MCF 10A (cell line): ENCODE measurements around the gene WNT7A. TPM values are rescaled to one million over a fixed set of nuclear protein-coding genes. Genes with fewer than 3 reads are reported as not detected.
"Not testable (repeated sequence)": the region's sequence is repeated elsewhere in the genome, so short reads cannot be mapped to it uniquely, and the experiment has no call there.

ENCODE experiments used
- Bru-seq: library from RNA; stranded (reverse); fragments of 400-500 nt; gene quantifications from one replicate; lab custom pipeline; 2021; lab: Mats Ljungman, UMichigan
- BruChase-seq, 2 experiments: library from RNA; stranded (reverse); fragments of 400-500 nt; gene quantifications; one replicate each; lab custom pipeline; 2021; lab: Mats Ljungman, UMichigan
- BruUV-seq: library from RNA; stranded (reverse); fragments of 400-500 nt; replicated peaks from 2 replicates; lab custom pipeline; 2021; lab: Mats Ljungman, UMichigan
- CTCF ChIA-PET: fragments of 300-600 bp; sonication (Branson Sonifier 250); formaldehyde crosslinking; extraction: SDS; loops from one replicate; lab custom pipeline; 2021; ENCODE audit warnings: antibody characterized with exemption, inconsistent platforms; lab: Yijun Ruan, JAX
- POLR2A ChIA-PET: fragments of 300-600, 350-650 bp; sonication (Branson Sonifier 250); formaldehyde crosslinking; extraction: SDS; loops from one replicate; lab custom pipeline; 2020; ENCODE audit warnings: antibody characterized with exemption, inconsistent platforms; lab: Yijun Ruan, JAX
- DNase-seq: peaks from one replicate; pipeline ENCODE4 v3.0.0-alpha.2; 2018; ENCODE audit not compliant: unreplicated experiment
- H3K27ac Mint-ChIP-seq: one replicate; pipeline ENCODE4 v1.8.0; 2022; ENCODE audit warnings: mild to moderate bottlenecking, low read depth, mixed read lengths; ENCODE audit not compliant: unreplicated experiment
- H3K27me3 Mint-ChIP-seq: one replicate; pipeline ENCODE4 v1.8.0; 2022; ENCODE audit warnings: mixed read lengths; ENCODE audit not compliant: insufficient read depth, unreplicated experiment
- H3K36me3 Mint-ChIP-seq: one replicate; pipeline ENCODE4 v1.8.0; 2022; ENCODE audit warnings: mild to moderate bottlenecking, moderate library complexity, mixed read lengths; ENCODE audit not compliant: insufficient read depth, unreplicated experiment
- H3K4me1 Mint-ChIP-seq: one replicate; pipeline ENCODE4 v1.8.0; 2022; ENCODE audit warnings: mixed read lengths; ENCODE audit not compliant: insufficient read depth, unreplicated experiment
- H3K4me3 Mint-ChIP-seq: one replicate; pipeline ENCODE4 v1.8.0; 2022; ENCODE audit warnings: mild to moderate bottlenecking, moderate library complexity, mixed read lengths; ENCODE audit not compliant: unreplicated experiment
- H3K9me3 Mint-ChIP-seq: one replicate; pipeline ENCODE4 v1.8.0; 2022; ENCODE audit warnings: mixed read lengths; ENCODE audit not compliant: unreplicated experiment
- CTCF ChIP-seq: fragments of 200-600 bp; IDR thresholded peaks from one replicate; pipeline ENCODE4 v1.8.0; 2022; ENCODE audit warnings: antibody characterized with exemption, mild to moderate bottlenecking; ENCODE audit not compliant: unreplicated experiment
- intact Hi-C: fragments of 100-400 bp; cut with micrococcal nuclease; formaldehyde crosslinking; loops from 2 replicates; pipeline ENCODE4 v1.14.1; 2022
- long read RNA-seq: library from polyadenylated mRNA; stranded (forward); transcript quantifications from one replicate; pipeline ENCODE4 v2.0.0, GENCODE V29; 2022
- total RNA-seq: library from RNA; stranded (reverse); gene quantifications from 2 replicates; pipeline ENCODE4 v1.2.3, GENCODE V29; 2022

Gene WNT7A
- total RNA-seq (0.47 and 0.61 TPM in 2 replicates), Bru-seq, nascent RNA (percentile 19 among the genes with signal in this experiment), BruChase-seq, experiment 1, labeled RNA remaining after a 6-hour chase (percentile 13 among the genes with signal in this experiment), BruChase-seq, experiment 2, labeled RNA remaining after a 2-hour chase (percentile 24 among the genes with signal in this experiment)
- long read RNA-seq, full-length matches to known transcripts = 2 of 2 reads
- long read RNA-seq, partial matches to known transcripts = 0 of 2 reads
- long read RNA-seq, other reads (novel, unspliced or antisense) = 0 of 2 reads

GRCh38 chr3:13879946-13880810, at the start of gene WNT7A:
Gene WNT7A, minus strand, starts transcription at chr3:13880071. Its CDS starts 255 bp downstream, at chr3:13879816.
- CTCF ChIA-PET = interaction anchor here (0.5 to 14.2 kb wide), 30 partner anchors 9 to 686 kb away, joined by 3 to 597 read pairs (median 4); no protein-coding TSS in a partner anchor
- no peaks in the 10 kb centered on the region for H3K36me3 Mint-ChIP-seq
- H3K27ac Mint-ChIP-seq = no peak within 1 kb of the TSS
- POLR2A ChIA-PET = interaction anchor here (1.1 to 1.5 kb wide), 3 partner anchors 45 to 222 kb away, joined by 3 to 13 read pairs (median 5); no protein-coding TSS in a partner anchor
- intact Hi-C loops = loop anchor here (1.0 to 5.0 kb wide), 2 partner anchors 223 to 383 kb away; no protein-coding TSS in a partner anchor
- TF ChIP-seq CTCF = peak; percentile 94
- no TSS peak for BruUV-seq
- H3K4me3 Mint-ChIP-seq = peak within 1 kb of the TSS; percentile 66
- no peaks in the 10 kb centered on the region for H3K9me3 Mint-ChIP-seq
- peak; percentile 53 for DNase-seq
- H3K27me3 Mint-ChIP-seq = peaks cover 32% of the 10 kb centered on the region
- H3K4me1 Mint-ChIP-seq = no peaks in the 10 kb centered on the region

- BruUV-seq, H3K36me3 Mint-ChIP-seq, H3K27me3 Mint-ChIP-seq, H3K4me1 Mint-ChIP-seq, intact Hi-C loops, DNase-seq, POLR2A ChIA-PET, H3K27ac Mint-ChIP-seq, H3K4me3 Mint-ChIP-seq: not testable (repeated sequence)
- peaks cover 19% of the 10 kb centered on the region for H3K9me3 Mint-ChIP-seq
- CTCF ChIA-PET = interaction anchor here (1.2 kb wide), 1 partner anchor 197 kb away, joined by 6 read pairs; no protein-coding TSS in a partner anchor
Observed at GRCh38 chr3:13928741-13929140, 48.9 kb upstream of the WNT7A start.

GRCh38 chr3:13927295-13927694, 47.4 kb upstream of the WNT7A start:
- CTCF ChIA-PET = no interaction called here
- H3K27me3 Mint-ChIP-seq = no peaks in the 10 kb centered on the region

GRCh38 chr3:13916375-13916774, 36.5 kb upstream of the WNT7A start:
- peaks cover 25% of the 10 kb centered on the region for H3K9me3 Mint-ChIP-seq
- H3K4me3 Mint-ChIP-seq = no peak overlapping the region
- ChIA-PET CTCF (no interaction called here), POLR2A (interaction anchor here (1.0 kb wide), 1 partner anchor 36 kb away, joined by 3 read pairs; no protein-coding TSS in a partner anchor)
- no peaks in the 10 kb centered on the region for H3K4me1 Mint-ChIP-seq
- no peak for DNase-seq
- H3K27ac Mint-ChIP-seq = no peak overlapping the region
- no peak for TF ChIP-seq CTCF
- no peaks in the 10 kb centered on the region for H3K27me3 Mint-ChIP-seq
- no peaks in the 10 kb centered on the region for H3K36me3 Mint-ChIP-seq
- intact Hi-C loops = no loop called here
- no TSS peak for BruUV-seq

More at GRCh38 chr3:13927295-13927694, 47.4 kb upstream of the WNT7A start:
- H3K9me3 Mint-ChIP-seq = peaks cover 20% of the 10 kb centered on the region
- H3K36me3 Mint-ChIP-seq = no peaks in the 10 kb centered on the region
- no peaks in the 10 kb centered on the region for H3K4me1 Mint-ChIP-seq
- BruUV-seq = no TSS peak
- peak; percentile 6 for DNase-seq
- H3K4me3 Mint-ChIP-seq = no peak overlapping the region
- intact Hi-C loops = no loop called here
- no peak overlapping the region for H3K27ac Mint-ChIP-seq
- TF ChIP-seq CTCF = peak; percentile 9
- POLR2A ChIA-PET = no interaction called here
